Stimulated activated CD4-positive, alpha-beta T cell treated with anti-CD3 and anti-CD28 coated beads, Interleukin-4, amount 100 ng/mL, for 24 hours (primary cell): Measurements from ENCODE around the gene UGT2A1.
"Not testable (repeated sequence)": the region's sequence is repeated elsewhere in the genome, so short reads cannot be mapped to it uniquely, and the experiment has no call there.

Source experiments
- DNase-seq: peaks from one replicate; pipeline ENCODE4 v3.0.0-alpha.2; 2020

The UGT2A1 gene

DNA sequence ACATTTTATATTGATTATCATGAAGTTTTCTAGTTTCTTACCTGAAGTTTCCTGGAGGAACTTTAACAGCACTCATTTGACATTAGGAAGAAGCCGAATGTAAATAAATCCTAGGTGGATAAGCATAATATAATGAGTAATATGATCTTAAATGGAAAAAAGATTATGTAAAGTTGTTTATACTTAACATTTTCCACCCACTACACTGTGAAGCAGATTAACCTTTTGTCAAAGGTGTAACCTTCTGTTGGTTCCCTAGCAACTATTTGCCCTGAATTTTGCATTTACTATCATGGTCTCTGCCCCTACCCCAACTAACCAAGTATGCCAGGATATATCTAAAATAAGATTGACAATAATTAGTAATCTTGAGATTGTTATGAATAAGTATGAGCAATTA lies at the start of gene UGT2A1:
UGT2A1 (minus strand) TSS at position 101 of the 400 bp plus-strand sequence. CDS start 5,603 bp downstream, outside the sequence.
- no peak for DNase-seq

- DNase-seq = no peak
These were observed 49.2 kb upstream of the UGT2A1 start for GRCh38 chr4:69702201-69702600.

DNA sequence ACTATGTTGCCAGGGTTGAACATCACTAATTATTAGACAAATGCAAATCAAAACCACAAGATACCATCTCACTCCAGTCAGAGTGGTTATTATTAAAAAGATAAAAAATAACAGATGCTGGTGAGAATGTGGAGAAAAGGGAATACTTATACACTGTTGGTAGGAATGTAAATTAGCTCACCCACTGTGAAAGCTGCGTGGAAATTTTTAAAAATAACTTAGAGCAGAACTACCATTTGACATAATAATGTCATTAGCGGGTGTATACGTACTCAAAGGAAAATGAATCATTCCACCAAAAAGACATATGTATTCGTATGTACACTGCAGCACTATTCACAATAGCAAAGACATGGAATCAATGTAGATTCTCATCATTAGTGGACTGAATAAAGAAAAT lies 48.6 kb upstream of the UGT2A1 start:
- no peak for DNase-seq

DNA sequence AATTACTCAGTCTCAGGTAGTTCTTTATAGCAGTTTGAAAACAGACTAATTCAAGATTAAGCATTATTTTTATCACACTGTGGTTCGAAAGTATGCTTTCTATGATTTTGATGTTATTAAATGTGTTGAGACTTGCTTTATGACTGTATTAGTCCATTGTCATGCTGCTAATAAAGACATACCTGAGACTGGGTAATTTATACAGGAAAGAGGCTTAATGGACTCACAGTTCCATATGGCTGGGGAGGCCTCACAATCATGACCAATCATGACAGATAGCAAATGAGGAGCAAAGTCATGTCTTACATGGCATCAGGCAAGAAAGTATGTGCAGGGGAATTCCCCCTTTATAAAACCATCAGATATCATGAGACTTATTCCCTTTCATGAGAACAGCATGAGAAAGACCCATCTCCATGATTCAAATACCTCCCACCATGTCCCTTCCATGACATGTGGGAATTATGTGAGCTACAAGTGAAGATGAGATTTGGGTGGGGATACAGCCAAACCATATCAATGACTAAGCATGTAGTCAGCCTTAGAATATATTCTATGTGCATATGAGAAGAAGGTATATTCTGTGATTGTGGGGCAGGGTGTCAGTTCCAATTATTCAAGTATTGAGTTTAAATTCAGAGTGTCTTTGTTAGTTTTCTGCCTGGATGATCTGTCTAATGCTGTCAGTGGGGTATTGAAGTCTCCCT lies 44.6 kb upstream of the UGT2A1 start:
- DNase-seq = no peak

- DNase-seq = no peak
These were observed 36.6 kb upstream of the UGT2A1 start for GRCh38 chr4:69689599-69689998.

DNA sequence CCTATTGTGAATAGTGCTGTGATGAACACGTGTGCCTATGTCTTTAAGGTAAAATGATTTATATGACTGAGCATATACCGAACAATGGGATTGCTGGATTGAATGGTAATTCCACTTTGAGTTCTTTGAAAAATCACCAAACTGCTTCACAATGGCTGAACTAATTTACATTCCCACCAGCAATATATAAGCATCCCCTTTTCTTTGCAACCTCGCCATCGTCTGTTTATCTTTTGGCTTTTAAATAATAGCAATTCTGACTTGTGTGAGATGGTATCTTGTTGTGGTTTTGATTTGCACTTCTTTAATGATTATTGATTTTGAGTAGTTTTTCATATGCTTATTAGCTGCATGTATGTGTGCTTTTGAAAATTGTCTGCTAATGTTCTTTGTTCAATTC lies 31.8 kb upstream of the UGT2A1 start:
- no peak for DNase-seq

DNA sequence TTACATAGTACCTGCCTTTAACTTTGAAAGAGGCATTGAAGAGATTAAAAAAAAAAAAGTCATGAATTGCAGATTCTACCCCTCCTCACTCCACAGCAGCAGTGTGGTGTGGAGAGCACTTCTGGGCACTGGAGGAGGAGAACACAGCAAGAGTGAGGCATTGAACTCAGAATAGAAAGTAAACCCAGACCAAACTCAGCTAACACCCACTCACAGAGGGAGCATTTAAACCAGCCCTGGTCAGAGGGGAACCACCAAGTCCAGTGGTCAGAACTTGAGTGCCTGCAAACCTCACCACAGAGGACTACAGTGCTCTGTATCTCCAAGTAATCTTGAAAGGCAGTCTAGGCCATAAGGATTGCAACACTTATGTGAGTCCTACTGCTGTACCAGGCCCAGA lies 15.6 kb upstream of the UGT2A1 start:
- DNase-seq = no peak

GRCh38 chr4:69664009-69664408 lies 11.0 kb upstream of the UGT2A1 start:
- not testable (repeated sequence) for DNase-seq

DNA sequence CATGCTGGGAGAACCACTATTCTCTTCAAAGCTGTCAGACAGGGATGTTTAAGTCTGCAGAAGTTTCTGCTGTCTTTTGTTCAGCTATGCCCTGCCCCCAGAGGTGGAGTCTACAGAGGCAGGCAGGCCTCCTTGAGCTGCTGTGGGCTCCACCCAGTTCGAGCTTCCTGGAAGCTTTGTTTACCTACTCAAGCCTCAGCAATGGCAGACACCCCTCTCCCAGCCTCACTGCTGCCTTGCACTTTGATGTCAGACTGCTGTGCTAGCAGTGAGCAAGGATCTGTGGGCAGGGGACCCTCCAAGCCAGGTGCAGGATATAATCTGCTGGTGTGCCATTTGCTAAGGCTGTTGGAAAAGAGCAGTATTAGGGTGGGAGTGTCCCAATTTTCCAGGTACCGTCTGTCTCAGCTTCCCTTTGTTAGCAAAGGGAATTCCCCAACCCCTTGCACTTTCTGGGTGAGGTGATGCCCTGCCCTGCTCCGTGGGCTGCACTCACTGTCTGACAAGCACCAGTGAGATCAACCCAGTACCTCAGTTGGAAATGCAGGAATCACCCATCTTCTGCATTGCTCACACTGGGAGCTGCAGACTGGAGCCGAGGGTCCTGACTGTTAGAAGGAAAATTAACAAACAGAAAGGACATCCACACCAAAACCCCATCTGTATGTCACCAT lies 8.2 kb upstream of the UGT2A1 start:
- peak; percentile 4 for DNase-seq

DNA sequence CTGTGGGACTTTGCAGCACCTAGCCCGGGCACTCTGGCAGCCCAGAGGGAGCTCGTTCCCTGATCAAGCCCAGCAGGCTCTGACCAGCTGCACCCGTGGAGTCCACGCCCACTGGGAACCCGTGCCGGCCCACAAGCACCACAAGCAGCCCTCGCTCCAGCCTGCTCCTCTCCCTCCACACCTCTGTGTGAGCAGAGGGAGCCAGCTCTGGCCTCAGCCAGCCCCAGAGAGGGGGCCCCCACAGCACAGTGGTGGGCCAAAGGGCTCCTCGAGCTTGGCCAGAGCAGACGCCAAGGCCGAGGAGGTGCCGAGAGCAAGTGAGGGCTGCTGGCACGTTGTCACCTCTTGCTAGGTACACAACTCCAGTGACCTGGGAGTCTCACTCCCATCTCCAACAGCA lies 5.1 kb upstream of the UGT2A1 start:
- no peak for DNase-seq

GRCh38 chr4:69656653-69657158 lies 3.7 kb upstream of the UGT2A1 start:
- no peak for DNase-seq

DNA sequence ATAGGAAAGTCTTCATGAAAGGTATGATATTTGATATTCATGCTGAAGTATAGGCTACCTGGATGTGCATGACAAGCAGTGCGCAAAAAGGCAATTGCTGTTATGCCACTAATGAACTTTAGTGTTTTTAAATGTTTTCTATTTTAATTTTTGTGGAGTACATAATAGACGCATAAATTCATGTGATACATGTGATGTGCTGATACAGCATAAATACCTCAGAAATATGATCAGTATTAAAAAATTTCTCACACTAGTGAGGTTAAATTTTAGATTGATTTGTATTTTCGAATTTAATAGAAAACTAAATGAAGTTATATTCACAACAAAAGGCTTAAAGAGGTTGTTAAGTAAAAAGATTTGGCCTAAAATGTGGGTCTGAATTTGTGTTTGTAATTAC lies 2.2 kb downstream of the UGT2A1 start:
- no peak for DNase-seq

GRCh38 chr4:69649629-69650028 lies 3.4 kb downstream of the UGT2A1 start:
- no peak for DNase-seq

DNA sequence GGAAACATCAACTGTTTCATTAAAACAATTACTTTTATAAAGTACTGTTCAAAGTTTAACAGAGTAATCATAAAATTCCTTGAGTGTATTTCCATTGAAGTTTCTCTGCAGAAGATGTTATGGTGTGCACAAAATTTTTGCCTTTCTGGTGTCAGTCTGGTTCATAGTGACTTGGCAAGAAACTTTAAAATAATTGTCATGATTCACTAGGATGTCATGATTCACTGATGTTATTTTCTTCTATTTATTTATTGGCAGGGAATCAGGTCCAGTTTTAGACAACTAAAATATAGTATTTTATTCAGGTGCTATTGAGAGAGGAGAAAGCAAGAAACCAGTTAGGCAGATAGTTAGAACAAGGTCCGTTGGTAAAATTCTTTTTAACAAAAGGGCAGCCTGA lies 3.8 kb downstream of the UGT2A1 start:
- DNase-seq = no peak

GRCh38 chr4:69642961-69643360 lies 10.1 kb downstream of the UGT2A1 start:
- no peak for DNase-seq

GRCh38 chr4:69640289-69640688 lies 12.8 kb downstream of the UGT2A1 start:
- no peak for DNase-seq

- no peak for DNase-seq
These were observed 13.5 kb downstream of the UGT2A1 start, which contains the start of gene UGT2A2 for GRCh38 chr4:69639542-69639941. TSS of gene UGT2A2 (minus strand) at chr4:69639642. CDS start at chr4:69639640, 2 bp downstream.

DNA sequence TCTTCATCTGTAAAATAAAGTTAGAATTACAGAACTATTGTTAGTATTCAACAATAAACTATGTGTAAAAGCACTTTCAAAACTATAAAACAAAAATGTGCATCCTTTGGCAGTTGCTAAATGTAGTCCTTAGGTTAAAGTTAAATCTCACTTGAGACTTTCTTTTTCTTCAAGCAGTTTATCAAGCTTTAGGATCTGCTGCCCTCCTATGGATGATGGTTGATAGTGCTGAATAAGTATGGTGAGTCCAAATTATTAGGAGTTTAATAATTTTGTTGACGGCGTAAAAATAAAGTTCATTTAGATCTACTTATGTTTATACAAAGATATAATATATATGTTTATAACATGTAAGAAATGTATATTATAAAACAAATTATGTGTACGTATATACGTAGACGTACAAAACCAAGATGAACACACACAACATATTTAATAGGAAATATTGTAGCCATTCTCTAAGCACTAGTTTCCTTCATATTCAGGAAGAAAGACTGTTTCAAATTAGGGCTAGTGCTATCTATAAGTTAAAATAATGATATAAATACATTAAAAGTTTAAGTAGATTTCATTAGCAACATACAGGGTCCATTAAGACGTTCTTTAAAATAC lies 35.9 kb downstream of the UGT2A1 start:
- no peak for DNase-seq

DNA sequence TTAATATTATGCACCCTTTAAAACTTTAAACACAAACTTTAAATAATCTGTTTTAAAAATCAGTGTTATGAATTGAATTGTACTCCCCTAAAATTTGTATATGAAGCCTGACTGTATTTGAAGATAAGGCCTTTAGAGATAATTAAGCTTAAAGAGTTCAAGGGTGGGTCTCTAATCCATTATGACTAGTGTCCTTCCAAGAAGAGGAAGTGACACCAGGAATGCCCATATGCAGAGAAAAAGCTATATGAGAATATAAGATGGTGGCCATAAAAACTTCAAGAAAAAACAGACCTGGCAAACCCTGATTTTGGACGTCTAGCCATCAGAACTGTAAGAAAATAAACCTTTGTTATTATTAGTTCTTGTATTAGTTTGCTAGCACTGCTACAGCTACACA lies 42.6 kb downstream of the UGT2A1 start:
- no peak for DNase-seq

DNA sequence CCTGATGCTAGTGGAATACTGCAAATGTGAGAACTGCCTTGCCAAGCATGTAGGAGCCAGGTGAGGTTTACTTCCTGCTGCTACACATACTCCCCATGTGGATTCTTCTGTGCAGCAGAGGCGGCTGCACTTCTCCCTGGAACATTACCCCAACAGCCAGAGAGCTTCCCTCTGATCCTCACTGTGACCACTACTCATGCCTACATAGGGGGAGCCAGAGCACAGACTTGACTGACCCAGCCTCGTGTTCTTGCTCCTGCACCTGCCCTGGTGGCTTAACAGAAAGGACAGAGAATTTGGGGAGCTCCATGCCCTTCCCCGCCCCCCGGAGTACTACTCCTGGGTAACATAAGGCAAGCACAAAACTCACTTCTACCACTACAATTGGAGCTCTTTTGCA lies 52.0 kb downstream of the UGT2A1 start:
- DNase-seq = no peak

GRCh38 chr4:69600013-69600412 lies 53.0 kb downstream of the UGT2A1 start:
- no peak for DNase-seq

- DNase-seq = no peak
These were observed 58.7 kb downstream of the UGT2A1 start for GRCh38 chr4:69594382-69594781.

GRCh38 chr4:69591364-69591763 lies 61.7 kb downstream of the UGT2A1 start:
- DNase-seq = no peak

- no peak for DNase-seq
These were observed 63.2 kb downstream of the UGT2A1 start for GRCh38 chr4:69589884-69590283.
